Erythroblast (primary cell): ENCODE data around the gene ALPL.

ENCODE experiments used
- GATA1 ChIP-seq: IDR thresholded peaks from 2 replicates; pipeline ENCODE4 v1.6.1; 2011; ENCODE audit warnings: low read depth, mild to moderate bottlenecking, control low read depth, low read length, moderate library complexity
- POLR2A ChIP-seq: IDR thresholded peaks from 2 replicates; pipeline ENCODE4 v1.6.1; 2011; ENCODE audit warnings: mild to moderate bottlenecking, low read length

DNA sequence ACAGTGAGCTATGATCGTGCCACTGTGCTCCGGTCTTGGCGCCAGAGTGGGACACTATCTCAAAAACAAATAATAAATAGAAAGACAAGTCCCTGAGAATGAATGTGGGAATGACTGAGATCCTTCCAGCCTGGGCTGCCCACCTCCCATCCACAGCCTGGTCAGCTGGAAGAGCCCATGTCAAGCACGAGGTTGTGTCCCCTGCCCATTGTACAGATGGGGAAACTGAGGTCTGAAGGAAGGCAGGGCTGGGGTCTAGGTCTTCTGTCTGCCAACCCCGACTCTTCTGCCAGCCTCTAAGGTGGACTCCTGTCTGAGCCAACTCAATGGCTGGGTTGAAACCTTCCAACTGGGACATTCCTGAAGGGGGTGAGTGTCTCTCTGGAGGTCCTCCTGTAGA, 80.4 kb downstream of the ALPL start:
- no peak for TF ChIP-seq POLR2A
- TF ChIP-seq GATA1: no peak
